ENCODE measurements around the gene WFDC8. TPM values are rescaled to one million over a fixed set of nuclear protein-coding genes. Genes with fewer than 3 reads are reported as not detected.

Gene WFDC8
- total RNA-seq, 1 donor from 2014 or later, result not detected

DNA sequence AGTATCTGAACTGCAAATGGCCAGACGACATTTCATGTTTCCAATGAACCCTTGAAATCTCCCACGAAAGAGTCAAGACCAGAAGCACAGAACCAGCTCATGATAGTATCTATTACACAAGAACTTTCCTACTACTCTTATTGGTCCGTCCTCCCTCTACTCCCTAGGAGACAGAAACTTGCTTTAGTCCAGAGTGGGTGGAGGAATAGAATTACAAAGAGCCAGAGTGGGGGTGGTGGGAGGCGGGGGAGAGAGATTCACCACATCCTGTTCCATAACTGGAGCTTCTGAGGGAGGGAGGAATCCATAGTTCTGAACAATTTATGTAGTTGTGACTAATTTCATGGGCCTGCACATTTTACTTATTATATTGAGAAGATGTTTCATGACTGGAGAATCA is 32.0 kb upstream of the WFDC8 start:
- Mint-ChIP-seq H3K36me3 (ENCODE audit: insufficient read depth) (no peaks in the 10 kb centered on the region), H3K27ac (no peak overlapping the region), H3K27me3 (no peaks in the 10 kb centered on the region), H3K4me1 (ENCODE audit: low read depth) (no peaks in the 10 kb centered on the region), H3K4me3 (ENCODE audit: low read depth) (no peak overlapping the region), H3K9me3 (ENCODE audit: low read depth) (peaks cover 11% of the 10 kb centered on the region)
- no peak for DNase-seq (ENCODE audit: low spot score, unreplicated experiment)
- TF ChIP-seq, protein P1, sequence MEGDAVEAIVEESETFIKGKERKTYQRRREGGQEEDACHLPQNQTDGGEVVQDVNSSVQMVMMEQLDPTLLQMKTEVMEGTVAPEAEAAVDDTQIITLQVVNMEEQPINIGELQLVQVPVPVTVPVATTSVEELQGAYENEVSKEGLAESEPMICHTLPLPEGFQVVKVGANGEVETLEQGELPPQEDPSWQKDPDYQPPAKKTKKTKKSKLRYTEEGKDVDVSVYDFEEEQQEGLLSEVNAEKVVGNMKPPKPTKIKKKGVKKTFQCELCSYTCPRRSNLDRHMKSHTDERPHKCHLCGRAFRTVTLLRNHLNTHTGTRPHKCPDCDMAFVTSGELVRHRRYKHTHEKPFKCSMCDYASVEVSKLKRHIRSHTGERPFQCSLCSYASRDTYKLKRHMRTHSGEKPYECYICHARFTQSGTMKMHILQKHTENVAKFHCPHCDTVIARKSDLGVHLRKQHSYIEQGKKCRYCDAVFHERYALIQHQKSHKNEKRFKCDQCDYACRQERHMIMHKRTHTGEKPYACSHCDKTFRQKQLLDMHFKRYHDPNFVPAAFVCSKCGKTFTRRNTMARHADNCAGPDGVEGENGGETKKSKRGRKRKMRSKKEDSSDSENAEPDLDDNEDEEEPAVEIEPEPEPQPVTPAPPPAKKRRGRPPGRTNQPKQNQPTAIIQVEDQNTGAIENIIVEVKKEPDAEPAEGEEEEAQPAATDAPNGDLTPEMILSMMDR (IDR thresholded peaks at IDR 0.05; ENCODE audit: unreplicated experiment), result no peak

DNA sequence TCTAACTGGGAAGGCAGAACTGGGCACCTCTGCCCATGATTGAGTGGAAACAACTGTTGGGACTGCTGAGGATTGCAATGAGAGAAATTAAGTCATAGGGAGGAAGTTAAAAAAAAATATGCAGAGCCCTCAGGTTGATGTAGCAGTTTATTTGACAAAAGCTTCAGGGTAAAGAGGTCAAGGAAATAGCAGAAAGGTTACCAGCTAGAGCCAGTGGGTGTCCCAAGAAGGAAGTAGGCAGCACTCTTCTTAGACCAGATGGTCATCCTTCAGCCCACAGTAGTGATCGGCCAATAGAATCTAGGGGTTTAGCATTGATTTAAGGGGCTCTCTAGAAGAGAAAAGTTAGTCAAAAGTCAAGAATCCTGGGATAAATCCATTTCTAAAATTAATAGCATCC is 28.7 kb upstream of the WFDC8 start:
- TF ChIP-seq, protein P1 (IDR thresholded peaks at IDR 0.05; ENCODE audit: unreplicated experiment), result no peak
- DNase-seq (ENCODE audit: low spot score, unreplicated experiment), result no peak
- Mint-ChIP-seq H3K9me3 (ENCODE audit: low read depth) (peaks cover 17% of the 10 kb centered on the region), H3K4me3 (ENCODE audit: low read depth) (no peak overlapping the region), H3K27ac (no peak overlapping the region), H3K36me3 (ENCODE audit: insufficient read depth) (no peaks in the 10 kb centered on the region), H3K4me1 (ENCODE audit: low read depth) (no peaks in the 10 kb centered on the region), H3K27me3 (no peaks in the 10 kb centered on the region)

GRCh38 chr20:45595235-45595634 is 16.2 kb upstream of the WFDC8 start:
- no peak overlapping the region for H3K27ac Mint-ChIP-seq

DNA sequence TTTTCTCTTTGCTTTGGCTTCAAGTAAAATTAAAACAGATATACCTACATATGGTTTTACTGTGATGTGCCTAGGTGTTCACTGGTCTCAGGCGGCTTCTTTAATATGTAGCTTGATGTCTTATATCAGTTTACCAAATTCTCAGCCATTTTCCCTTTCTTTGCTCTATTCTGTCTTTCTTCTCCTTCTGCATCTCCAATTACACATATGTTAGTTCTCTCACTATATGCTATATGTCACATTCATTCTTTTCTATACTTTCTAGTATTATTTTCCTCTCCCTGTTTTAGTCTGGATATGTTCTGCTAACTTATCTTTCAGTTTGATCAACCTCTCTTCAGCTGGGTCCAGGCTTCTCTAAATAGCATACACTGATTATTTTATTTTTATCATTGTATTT is 14.4 kb upstream of the WFDC8 start:
- H3K4me3 Mint-ChIP-seq (ENCODE audit: low read depth), result no peak overlapping the region
- peaks cover 22% of the 10 kb centered on the region for H3K27me3 Mint-ChIP-seq
- TF ChIP-seq, protein P1 (IDR thresholded peaks at IDR 0.05; ENCODE audit: unreplicated experiment), result no peak
- no peak overlapping the region for H3K27ac Mint-ChIP-seq
- no peaks in the 10 kb centered on the region for H3K4me1 Mint-ChIP-seq (ENCODE audit: low read depth)
- peaks cover 12% of the 10 kb centered on the region for H3K9me3 Mint-ChIP-seq (ENCODE audit: low read depth)
- no peak for DNase-seq (ENCODE audit: low spot score, unreplicated experiment)
- no peaks in the 10 kb centered on the region for H3K36me3 Mint-ChIP-seq (ENCODE audit: insufficient read depth)

More at GRCh38 chr20:45595235-45595634, 16.2 kb upstream of the WFDC8 start:
- no peaks in the 10 kb centered on the region for H3K4me1 Mint-ChIP-seq (ENCODE audit: low read depth)
- no peak for DNase-seq (ENCODE audit: low spot score, unreplicated experiment)
- peaks cover 4% of the 10 kb centered on the region for H3K9me3 Mint-ChIP-seq (ENCODE audit: low read depth)
- no peak overlapping the region for H3K4me3 Mint-ChIP-seq (ENCODE audit: low read depth)
- no peaks in the 10 kb centered on the region for H3K36me3 Mint-ChIP-seq (ENCODE audit: insufficient read depth)
- H3K27me3 Mint-ChIP-seq, result peaks cover 14% of the 10 kb centered on the region
- TF ChIP-seq, protein P1 (IDR thresholded peaks at IDR 0.05; ENCODE audit: unreplicated experiment), result no peak

DNA sequence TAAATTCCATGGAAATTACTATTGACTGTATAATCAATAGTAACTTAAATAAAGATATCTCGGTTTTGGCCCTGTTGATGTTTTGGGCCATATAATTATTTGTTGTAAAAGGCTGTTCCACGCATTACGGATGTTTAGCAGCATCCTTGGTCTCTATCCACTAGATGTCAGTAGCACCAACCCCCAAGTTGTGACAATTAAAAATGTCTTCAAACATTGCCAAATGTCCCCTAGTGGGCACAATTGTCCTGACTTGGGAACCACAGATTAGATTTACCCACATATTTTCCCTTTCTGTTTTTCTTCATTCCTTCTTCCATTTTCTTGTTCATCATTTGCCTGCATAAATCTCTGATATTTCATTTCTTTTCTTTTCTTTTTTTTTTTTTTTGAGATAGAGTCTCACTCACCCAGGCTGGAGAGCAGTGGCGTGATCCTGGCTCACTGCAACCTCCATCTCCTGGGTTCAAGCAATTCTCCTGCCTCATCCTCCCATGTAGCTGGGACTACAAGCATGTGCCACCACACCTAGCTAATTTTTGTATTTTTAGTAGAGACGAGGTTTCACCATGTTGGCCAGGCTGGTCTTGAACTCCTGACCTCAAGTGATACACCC is 13.6 kb upstream of the WFDC8 start:
- Mint-ChIP-seq H3K4me1 (ENCODE audit: low read depth) (no peaks in the 10 kb centered on the region), H3K4me3 (ENCODE audit: low read depth) (no peak overlapping the region), H3K27me3 (peaks cover 23% of the 10 kb centered on the region), H3K27ac (no peak overlapping the region), H3K9me3 (ENCODE audit: low read depth) (peaks cover 12% of the 10 kb centered on the region), H3K36me3 (ENCODE audit: insufficient read depth) (no peaks in the 10 kb centered on the region)
- TF ChIP-seq, protein P1 (IDR thresholded peaks at IDR 0.05; ENCODE audit: unreplicated experiment), result peak; percentile 64
- DNase-seq (ENCODE audit: low spot score, unreplicated experiment), result no peak

Data from progenitor cell of endocrine pancreas (in vitro differentiated cells).